ENCODE results near the gene TEX51.

GRCh38 chr2:126894082-126894481 lies 4.6 kb upstream of the TEX51 start:
- no peak for TF ChIP-seq GATA2 (IDR thresholded peaks at IDR 0.05; ENCODE audit: low read depth, low read length)
- no peak for TF ChIP-seq GATA3 (IDR thresholded peaks at IDR 0.05; ENCODE audit: low read depth, low read length)
